CD4-positive, alpha-beta T cell treated with Interleukin-6 at 100 ng/mL for 8 hours (primary cell): ENCODE results near the gene STARD3.
"Not testable (repeated sequence)": the region's sequence is repeated elsewhere in the genome, so short reads cannot be mapped to it uniquely, and the experiment has no call there.

ENCODE experiments used
- DNase-seq: peaks from one replicate; pipeline ENCODE4 v3.0.0-alpha.2; 2020; ENCODE audit warnings: mixed read lengths, low spot score

Gene STARD3

DNA sequence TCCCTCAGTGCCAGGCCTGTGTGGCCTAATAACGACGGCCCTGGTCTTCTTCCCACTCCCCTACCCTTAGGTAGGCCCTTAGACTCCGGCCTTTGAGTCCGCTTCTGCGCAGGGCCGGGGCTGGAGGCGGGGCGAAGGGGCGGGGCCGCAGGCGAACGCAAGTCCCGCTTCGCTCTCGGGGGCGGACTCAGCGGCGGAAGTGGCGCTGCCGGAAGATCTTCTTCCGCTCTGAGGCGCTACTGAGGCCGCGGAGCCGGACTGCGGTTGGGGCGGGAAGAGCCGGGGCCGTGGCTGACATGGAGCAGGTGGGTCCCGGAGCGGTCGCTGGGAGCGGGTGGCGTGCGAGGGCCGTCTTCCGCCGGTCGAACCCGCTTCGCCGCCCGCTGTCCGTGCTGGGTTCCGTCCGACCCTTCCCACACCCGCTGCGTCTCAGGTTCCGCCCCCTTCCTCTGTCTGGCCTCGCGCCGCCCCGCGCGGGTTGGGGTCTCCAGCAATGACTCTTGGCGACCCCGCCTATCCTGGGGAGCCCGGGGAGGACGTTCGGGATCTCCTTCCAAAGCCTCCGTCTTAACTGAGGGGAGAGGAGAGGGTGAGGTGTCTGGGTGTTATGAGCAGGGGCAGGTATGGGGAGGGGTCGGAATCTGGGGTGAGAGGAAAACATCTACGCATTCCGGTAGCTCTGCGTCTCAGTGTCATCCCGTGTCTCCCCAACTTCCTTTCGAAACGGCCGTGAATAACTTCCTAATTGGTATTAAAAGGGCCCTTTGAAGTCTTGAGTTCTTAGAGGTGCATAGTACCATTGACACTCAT is at the start of gene STARD3:
Gene STARD3 (plus strand): TSS at position 218 of the 810 bp plus-strand sequence. CDS start 16,388 bp downstream, outside the sequence.
- peak; percentile 89 for DNase-seq

DNA sequence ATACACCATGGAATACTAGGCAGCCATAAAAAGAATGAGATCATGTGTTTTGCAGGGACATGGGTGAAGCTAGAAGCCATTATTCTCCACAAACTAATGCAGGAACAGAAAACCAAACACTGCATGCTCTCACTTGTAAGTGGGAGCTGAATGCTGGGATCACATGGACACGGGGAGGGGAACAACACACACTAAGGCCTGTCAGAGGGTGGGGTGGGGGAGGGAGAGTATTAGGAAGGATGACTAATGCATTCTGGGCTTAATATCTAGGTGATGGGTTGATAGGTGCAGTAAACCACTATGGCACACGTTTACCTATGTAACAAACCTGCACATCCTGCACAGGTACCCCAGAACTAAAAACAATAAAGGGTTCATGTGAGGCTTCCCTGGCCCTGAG is 46.8 kb upstream of the STARD3 start:
- DNase-seq, result not testable (repeated sequence)

GRCh38 chr17:39591958-39592954 is 44.7 kb upstream of the STARD3 start:
- DNase-seq, result no peak

DNA sequence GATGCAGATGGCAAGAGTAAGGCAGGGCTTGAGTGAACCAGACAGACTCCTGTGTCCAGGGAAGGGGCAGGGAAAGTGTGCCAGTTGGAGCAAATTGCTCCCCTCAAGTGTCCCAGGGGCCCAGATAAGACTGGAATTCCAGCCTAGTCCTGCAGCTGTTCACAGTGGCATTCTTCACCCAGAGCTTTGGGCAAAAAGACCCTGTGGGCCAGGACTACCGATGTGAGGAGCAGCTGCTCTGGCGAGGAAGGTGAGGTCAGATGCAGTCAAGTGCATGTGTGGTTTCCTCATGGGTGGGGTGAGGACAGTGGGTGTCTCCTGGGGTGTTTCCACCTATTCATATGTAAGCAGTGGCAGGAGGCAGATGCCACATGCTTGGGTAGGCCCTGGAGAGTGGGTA is 43.6 kb upstream of the STARD3 start:
- DNase-seq, result no peak

- DNase-seq, result no peak
Observed at GRCh38 chr17:39595294-39595693, 41.6 kb upstream of the STARD3 start.

GRCh38 chr17:39595928-39596510 is 40.9 kb upstream of the STARD3 start:
- DNase-seq, result no peak

GRCh38 chr17:39596543-39597267 is 40.2 kb upstream of the STARD3 start:
- DNase-seq, result no peak

DNA sequence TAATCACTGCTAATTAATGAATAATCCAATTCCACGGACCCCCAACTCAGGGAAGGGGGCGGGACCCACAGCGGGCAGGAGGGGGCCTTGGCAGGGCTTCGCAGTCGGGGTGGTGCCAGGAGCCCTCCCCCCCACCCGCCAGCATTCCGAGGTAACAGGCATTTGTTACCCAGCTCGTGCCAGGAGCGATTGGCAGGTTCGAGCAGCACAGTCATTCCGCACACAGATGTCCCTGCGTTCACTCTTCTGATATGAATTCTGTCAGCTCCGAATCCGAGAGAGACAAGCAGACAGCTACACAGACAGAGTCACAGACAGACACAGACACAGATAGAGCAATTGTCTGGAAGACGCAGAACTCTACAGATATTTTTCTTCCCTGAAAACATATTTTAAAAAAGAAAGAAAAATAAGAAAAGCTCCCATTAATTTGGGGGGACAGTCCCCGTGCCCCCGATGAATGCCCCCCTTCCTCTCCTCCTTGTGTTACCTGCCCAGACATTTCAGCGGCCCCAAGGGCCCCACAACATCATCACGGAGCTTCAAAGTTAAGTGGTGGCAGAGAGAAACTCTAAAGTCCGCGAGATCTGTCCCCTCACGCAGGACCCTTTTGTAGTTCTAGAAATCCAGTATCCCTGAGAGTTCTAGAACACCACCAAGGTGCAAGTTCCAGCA is 39.4 kb upstream of the STARD3 start:
- no peak for DNase-seq

DNA sequence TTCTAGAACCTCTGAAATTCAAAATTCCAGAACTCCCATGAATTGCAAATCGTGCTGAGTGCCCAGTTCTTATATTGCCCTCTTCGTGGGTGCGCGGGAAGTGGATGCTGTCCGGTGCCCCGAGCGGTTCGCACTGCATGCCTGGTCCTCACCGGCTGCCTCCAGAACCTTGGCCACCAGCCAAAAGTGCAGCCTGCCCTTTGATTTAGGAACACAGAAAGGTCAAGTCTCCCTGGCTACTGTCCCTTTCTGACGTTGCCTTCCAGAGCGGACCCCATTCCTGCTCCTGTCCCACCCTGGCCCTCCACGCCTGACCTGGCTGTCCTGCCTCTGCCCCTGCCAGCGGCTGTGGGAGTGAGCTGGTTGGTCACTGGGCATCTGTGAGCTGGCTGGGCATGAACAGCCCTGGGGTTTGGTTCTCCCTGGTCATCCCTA is 38.9 kb upstream of the STARD3 start:
- DNase-seq, result no peak

- no peak for DNase-seq
Observed at GRCh38 chr17:39598630-39599003, 38.3 kb upstream of the STARD3 start.

- no peak for DNase-seq
Observed at GRCh38 chr17:39599004-39599664, 37.8 kb upstream of the STARD3 start.

GRCh38 chr17:39599665-39600231 is 37.2 kb upstream of the STARD3 start:
- DNase-seq, result no peak

DNA sequence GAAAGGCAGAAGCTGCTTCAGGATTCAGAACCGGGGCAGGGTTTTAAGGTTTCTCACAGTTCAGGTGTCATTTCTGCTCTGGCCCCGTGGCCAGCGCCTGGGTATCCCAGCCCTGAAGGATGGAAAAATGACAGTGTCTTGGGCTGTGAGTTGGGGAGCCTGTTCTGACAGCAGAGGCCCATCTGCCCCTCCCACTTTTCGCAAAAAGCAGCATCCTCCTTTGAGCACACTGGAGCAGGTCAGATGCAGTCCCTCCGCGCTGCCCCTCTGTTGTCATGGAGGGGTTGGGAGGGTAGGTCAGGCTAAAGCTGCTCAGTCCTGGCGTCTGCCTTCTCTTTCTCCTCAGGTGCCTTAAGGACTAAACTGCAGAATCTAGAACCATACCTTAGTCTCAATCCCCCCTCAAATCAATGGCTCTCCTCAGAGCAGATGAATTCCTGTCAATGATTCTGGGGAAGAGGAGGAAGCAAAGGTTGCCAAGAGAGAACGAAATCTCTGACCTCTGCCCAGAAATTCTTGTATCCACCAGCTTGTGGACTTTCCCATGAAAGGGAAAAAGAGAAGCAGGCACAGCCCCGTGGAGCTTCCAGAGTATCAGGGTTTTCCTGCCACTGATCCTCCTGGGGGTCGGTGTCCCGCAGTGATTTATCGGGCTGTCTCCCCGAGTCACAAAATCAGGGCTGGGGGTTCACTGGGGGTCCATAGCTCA is 36.5 kb upstream of the STARD3 start:
- DNase-seq, result no peak

- DNase-seq, result no peak
Observed at GRCh38 chr17:39600997-39601597, 35.8 kb upstream of the STARD3 start.

DNA sequence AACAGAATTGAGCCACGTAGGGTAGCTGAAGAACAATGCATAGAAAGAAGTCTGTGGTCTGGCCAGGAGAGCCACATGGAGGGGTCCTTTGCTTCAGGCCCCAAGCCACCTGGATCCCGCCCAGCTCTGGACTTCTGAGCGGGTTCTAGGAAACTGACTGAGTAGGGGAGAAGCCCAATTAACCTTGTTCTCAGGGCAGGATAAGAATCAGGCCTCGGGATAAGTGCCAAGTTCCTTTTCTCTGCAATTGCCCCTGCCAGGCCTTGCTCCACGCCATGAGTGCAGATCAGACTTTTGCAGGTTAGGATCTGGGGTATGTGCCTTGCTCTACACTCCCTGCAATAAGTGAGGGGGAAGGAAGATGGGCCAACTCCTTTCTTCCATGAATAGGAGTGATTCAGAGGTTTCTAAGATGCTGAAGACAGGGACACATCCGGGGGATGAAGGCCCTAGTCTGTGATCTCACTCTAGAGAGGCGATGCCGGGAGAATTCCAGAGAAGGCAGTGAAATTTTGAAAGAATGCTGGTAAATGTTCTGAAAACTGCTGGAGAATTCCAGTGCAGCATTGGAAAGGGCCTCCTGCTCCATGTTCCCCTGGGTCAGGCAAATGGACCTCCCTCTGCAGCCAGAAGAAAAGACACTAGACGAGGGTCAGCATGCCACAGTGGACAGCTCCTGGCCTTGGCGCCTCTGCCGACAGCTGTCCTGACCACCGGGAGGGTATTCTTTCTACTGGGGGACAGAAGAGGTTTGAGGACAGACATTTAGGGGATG is 35.0 kb upstream of the STARD3 start:
- DNase-seq, result no peak

- DNase-seq, result no peak
Observed at GRCh38 chr17:39602533-39603303, 34.2 kb upstream of the STARD3 start.

DNA sequence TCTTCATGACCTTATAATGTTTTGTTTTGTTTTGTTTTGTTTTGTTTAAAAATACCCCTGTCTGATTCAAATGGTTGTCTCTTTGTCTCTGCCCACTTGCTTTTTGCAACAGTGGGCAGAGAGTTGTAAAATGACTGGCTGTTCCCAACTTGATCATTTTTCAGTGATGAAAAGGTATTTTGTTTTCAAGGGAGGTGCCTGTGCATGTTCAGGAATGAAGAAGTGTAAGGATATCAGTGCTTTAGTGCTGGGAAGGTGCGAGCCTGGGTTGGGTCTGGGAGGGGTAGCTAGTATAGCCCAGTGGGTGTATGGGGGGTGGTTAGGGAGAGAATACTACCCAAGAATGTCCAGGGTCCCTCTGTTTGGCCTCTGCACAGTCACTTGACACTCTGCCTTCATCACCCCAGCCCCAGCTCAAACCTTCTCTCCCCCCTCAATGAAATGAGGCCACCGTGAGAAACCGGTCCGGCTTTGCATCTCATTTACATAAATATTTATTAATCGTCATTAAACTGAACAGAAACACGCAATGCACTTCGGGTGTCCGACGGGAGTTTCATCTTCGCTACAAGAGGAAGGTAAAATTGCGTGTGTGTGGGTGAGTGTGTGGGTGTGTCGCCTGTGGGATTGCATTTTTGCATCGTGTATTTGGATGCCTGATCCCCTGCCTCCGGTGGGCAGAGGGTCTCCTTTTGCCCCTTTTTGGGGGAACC is 33.5 kb upstream of the STARD3 start:
- DNase-seq, result no peak
